CD4-positive, alpha-beta T cell treated with Interleukin-15 for 1 hour (primary cell): ENCODE results near the gene EVA1B.

Experiments
- DNase-seq: peaks from one replicate; pipeline ENCODE4 v3.0.0-alpha.2; 2020

The EVA1B gene

DNA sequence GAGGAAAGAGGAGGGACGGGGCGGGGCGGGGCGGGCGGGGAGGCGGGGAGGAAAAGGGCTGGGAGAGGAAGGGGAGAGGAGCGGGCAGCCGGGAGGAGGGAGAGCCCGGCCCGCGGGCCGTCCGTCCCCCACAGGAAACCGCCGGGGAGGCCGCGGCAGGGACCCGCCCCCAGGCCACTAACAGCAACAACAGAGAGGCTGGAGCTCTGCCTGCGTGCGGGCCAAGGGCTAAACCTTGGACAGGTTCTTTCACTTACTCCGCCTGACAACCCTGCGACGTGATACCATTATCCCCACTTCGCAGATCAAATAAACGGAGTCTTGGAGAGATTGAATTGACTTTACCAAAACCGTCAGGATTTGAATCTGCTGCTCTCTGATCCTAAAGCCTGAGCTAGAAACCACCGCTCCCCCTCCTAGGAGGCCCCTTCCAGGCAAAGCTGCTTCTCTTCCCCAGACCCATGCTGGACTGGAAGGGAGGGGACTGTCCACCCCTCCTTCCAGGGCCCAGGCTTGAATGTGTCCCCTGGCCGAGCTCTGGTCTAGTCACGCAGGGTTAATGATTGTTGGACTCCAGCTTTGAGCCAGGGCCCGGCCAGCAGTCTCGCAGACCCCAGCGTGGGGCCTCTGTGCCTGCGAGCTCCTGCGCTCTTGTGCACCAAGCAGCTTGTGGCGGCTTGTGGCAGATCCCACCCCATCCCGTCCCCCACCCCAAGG, at the start of gene EVA1B:
Gene EVA1B (minus strand): TSS at position 10 of the 717 bp plus-strand sequence. CDS start 608 bp downstream, outside the sequence.
- DNase-seq: peak; percentile 41

- no peak for DNase-seq
These were observed 49.2 kb upstream of the EVA1B start for GRCh38 chr1:36372617-36373016.

GRCh38 chr1:36369061-36369861, 45.8 kb upstream of the EVA1B start:
- peak; percentile 73 for DNase-seq

DNA sequence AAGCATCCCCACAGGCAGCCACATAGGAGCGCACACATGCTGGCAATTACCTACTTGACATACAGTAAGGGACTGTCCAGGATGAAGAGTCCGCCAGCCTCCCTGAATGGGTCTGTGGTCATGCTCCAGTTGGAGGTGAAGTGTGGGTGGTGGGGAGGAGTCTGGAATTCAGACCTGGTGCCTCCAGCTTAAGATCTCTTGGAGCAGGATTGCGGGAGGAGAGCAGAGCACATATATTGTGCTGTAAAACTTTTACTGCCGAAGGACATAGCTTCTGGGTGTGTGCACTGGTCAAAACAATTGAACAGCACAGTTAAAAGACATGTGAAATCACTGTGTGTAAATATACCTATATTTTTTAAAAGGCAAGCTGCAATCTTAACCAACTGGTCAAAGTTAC, 44.4 kb upstream of the EVA1B start:
- no peak for DNase-seq

- no peak for DNase-seq
These were observed 43.6 kb upstream of the EVA1B start for GRCh38 chr1:36367066-36367465.

DNA sequence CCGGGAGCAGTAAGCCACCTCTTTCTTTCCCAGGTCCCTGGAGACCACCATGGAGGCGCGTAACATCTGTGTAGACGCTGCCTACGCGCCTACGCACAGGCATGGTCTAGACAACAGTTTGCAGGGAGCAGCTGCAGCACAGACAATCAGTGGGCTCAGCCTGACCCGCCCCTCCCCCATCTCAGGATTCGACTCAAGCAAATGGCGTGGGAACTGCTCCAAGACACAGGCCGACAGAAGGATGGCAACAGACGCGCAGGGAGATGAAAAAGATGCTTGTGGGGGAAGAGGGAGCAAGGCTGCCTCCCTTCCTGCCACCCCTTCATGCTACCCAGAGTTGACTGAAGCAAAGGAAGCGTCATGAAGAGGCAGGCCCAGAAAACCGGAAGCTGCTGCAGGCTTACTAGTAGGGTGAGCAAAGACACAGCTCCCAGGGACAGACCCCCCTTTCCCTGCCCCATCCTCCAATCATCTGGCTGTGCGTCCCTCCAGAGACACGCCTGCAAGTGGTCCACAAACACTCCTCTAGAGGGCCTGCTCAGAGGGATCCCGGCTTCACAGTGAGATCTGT, 42.7 kb upstream of the EVA1B start:
- DNase-seq: peak; percentile 74

GRCh38 chr1:36365381-36365780, 41.9 kb upstream of the EVA1B start:
- no peak for DNase-seq

GRCh38 chr1:36359911-36360550, 36.6 kb upstream of the EVA1B start:
- peak; percentile 60 for DNase-seq

DNA sequence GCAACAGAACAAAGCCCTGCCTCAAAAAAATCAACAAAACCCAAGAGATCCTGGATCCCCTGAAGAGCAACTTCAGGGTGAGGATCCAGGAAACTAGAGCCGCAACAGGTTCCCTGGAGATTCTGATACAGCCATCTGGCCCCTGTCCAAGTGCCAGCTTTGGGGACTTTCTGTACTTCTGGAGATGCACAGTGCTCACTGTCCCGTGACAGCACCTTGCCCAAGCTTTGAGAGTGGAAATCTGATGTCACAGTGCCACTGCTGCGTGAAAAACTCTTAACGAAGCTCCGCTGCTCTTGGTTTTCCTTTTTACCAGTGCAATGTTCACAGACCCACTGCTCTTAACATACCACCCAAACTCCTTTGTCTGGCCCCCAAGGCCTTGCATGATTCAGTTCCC, 35.9 kb upstream of the EVA1B start:
- DNase-seq: no peak

DNA sequence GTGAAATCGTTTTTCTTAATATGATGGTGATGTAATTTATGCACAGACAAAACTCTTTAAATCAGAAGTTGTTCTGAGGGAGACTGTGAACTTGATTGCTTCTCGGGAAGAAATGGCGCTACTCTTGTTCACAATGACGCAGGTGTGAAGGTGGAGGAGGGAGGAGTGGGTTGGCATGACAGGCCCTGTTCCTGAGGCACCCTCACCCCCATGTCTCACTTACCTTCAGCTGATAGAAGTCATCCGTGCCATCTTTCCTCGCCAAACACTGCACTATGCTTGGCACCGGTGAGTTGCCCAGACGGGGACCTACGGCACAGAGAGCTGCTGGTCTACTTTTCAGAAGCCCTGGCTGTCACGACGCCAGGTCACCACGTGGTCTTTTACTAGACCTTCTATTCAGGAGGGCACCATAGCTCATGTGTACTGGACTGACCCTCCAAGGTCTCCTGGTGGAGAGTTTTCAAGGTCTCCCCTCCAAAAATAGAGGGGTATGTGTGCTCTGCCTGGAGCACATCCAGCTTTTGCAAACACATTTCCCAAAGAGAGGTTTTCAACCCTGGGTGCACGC, 35.2 kb upstream of the EVA1B start:
- DNase-seq: no peak

DNA sequence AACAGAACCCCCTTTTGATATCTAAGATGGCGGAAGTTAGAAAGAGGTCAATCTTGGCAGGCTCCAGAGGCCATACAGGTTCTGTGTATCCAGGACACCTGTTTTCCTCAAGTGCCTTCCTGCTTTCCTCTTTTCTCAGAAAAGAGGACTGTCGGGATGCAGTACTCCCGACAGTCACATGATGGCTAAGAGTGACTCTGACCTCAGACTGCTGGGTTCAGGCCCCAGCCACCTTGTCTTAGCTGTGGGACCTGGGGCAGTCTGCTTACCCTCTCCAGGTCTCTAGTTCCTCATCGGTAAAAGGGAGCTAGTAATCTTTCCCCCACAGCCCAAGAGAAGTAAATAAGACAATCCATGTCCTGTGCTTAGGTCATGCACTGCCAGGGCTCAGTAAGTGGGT, 32.4 kb upstream of the EVA1B start:
- no peak for DNase-seq

GRCh38 chr1:36354486-36354885, 31.0 kb upstream of the EVA1B start:
- DNase-seq: no peak

DNA sequence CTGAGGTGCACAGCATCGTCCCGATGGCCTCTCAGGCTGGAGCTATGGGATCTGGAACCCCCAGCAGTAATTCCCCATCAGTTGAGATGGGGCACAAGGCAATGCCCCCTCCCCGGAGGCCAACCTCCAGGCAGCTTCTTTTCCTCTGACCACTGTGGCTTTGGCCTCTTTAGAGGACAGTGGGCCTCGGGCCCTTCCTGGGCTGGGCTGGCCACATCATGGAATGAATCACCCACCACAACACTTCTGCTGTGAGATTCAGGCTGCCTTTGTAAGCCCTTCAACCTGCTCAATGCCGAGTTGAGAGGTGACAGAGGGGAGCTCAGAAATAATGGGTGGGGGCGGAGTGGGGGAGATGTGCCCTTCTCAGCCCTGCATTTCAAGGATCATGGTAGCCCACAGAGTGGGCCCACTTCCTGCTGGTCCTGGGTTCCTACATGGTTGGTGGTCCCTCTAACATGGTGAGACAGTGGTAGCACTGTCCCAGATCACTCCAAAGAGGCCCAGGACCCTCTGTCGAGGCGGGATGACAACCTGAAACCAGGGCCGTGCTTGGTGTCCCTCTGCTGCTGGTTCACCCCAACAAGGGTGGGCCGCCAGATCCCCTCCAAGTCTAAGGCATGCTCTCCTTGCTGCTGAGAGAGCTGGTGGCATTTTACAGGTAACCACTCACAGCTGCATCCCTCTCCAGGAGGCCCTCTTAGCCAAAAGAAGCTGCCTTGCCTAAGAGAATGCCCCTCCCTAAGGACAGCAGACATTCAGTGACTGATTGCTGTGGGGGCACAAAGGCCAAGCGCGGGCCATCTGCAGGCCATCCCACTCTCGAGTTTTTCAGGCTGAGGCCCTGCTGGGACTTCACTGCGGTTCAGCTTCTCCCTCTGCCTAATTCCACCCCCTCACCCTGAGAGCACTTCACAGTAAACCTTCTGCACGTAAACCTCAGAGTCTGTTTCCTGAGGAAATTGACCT, 29.7 kb upstream of the EVA1B start:
- no peak for DNase-seq

DNA sequence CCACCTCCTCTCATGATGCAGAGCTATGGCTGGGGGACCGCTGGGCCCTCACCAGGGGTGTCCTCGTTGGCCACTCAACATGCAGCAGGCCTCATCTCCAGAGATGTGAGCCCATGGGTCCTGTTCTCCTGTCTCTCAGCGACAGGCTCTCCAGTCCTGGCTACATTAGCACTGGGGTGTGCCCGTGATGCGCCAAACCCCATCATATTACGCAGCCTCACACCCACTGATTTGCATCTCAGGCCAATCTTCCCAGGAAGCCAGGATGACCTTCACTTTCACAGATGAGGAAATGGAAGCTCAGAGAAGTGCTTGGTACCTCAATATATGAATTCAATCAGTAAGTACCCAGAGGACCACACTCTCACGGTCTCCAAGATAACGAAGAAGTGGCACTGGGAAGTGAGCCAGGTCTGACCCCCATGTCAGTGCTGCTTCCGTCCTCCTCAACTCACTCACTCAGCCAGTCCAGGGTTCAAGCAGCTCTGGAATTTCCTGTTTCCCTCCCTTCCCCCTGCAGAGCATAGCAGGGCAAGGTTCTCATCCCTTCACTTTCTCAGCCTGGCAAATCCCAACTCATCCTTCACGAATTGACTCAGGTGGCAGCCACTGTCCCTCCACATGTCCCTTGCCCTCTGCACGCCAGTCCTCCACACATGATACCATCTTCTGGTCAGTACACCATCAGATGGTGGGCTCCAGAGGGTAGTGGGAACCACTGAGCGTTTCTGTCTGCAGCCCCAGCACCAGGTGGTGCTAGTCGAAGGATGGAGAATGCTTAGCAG, 28.9 kb upstream of the EVA1B start:
- no peak for DNase-seq

- no peak for DNase-seq
These were observed 28.0 kb upstream of the EVA1B start for GRCh38 chr1:36351227-36351977.

DNA sequence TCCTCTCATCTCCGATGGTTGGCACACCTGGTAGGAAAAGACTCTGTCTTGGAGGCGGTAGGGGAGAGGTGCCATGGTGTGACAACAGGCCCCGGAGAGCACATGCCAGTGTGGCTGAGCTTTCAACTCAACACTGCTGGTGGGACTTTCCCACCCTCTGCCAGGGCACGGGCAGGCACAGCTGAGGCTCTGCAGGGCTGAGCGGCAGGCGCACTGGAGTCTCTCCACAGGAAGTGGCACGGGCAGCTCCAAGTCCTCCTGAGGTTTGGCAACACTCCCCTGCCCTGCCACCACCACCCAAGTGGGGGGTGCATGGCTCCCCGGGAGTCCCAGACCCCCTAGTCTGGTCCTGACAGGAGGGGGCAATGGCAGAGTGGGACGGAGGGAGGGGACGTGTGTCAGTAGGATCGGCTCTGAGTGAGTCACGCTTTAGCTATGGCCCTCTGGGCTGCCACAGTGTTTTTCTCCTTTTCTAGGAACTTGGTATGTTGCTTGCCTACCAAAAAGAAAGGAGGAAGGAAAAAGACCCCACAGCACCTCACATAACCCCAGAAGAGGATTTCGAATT, 27.3 kb upstream of the EVA1B start:
- peak; percentile 48 for DNase-seq

- no peak for DNase-seq
These were observed 26.4 kb upstream of the EVA1B start for GRCh38 chr1:36349839-36350238.

DNA sequence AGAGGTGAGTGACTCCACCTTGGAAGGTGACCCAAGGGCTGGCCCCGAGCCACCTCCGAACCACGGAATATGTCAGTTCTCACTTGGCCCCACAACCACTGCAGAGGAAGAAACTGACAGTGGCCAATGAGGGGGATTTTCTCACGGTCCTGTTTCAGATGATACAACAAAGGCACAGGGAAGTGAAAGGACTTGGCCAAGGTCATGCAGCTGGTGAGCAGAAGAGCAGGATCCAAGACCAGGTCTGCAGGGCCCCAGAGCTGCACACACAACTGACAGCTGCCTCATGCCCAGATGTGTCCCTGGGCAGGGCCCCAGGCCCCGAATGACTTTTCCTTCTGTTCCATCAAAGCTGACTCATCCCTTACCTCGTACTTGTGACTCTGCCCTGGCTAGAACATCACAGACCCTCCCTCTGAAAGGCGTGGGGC, 25.8 kb upstream of the EVA1B start:
- DNase-seq: peak; percentile 40

DNA sequence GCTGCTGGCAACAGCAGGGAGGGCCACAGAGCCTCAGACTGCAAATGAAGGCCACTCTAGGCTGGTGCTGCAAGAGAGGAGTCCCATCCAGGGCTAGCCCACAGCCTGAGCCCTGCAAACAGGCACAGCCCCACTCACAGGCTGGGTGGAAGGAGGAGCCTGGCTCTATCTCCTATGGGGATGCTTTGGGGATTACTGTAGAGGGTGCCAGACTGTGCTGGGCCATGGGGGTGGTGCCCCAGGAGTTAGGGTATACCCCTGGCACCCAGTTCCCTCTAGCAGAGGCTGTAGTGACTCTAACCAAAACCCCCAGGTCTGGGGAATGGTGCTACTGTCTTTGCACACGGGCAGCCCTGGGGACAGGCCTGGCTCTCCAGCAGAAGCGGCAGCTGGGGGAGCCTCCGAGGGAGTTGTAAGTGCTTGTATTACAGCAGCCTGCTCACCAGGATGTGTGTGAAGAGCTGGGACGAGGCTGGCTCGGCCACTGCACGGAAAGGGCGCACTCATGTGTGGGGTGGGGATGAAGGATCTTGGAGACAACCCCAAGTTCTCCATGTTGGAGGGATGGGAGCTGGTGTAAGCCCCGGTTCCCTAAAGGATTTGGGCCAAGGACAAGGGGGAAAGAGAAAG, 23.4 kb upstream of the EVA1B start:
- no peak for DNase-seq
